ENCODE measurements around the gene RPS6KB1. TPM values are rescaled to one million over a fixed set of nuclear protein-coding genes. Genes with fewer than 3 reads are reported as not detected.

Gene RPS6KB1
- total and polyA plus RNA-seq, 9 of the 15 experiments (the other 6 are each of a cell fraction or from before 2014, with no cell fraction given), result 8.8 to 60.7 (median 35.1) TPM

DNA sequence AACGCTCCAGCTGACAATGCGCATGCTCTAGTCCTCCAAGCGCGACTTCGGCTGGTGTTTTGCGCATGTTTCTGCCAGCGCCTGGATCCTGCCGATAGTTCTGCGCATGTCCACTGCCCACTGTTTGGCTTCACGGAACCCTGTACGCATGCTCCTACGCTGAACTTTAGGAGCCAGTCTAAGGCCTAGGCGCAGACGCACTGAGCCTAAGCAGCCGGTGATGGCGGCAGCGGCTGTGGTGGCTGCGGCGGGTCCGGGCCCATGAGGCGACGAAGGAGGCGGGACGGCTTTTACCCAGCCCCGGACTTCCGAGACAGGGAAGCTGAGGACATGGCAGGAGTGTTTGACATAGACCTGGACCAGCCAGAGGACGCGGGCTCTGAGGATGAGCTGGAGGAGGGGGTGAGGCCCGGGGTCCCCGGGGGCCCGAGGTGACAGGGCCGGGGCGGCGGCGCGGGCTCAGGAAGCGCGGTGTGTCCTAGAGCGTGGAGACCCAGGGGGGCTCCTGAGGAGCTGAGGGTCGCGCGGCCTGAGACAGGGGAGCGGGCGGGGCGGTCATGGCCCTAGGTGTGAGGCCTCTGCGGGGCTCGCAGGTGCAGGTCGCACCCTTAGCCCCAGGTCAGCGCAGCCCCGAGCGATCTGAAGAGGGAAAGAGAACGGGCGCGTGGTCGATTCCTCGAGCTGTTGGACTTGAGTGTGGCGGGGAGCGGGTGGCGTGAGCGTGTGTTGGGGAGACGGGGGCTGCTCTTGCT lies at the start of gene RPS6KB1, which contains the start of gene TUBD1 (continued):
- TF ChIP-seq, protein P1, sequence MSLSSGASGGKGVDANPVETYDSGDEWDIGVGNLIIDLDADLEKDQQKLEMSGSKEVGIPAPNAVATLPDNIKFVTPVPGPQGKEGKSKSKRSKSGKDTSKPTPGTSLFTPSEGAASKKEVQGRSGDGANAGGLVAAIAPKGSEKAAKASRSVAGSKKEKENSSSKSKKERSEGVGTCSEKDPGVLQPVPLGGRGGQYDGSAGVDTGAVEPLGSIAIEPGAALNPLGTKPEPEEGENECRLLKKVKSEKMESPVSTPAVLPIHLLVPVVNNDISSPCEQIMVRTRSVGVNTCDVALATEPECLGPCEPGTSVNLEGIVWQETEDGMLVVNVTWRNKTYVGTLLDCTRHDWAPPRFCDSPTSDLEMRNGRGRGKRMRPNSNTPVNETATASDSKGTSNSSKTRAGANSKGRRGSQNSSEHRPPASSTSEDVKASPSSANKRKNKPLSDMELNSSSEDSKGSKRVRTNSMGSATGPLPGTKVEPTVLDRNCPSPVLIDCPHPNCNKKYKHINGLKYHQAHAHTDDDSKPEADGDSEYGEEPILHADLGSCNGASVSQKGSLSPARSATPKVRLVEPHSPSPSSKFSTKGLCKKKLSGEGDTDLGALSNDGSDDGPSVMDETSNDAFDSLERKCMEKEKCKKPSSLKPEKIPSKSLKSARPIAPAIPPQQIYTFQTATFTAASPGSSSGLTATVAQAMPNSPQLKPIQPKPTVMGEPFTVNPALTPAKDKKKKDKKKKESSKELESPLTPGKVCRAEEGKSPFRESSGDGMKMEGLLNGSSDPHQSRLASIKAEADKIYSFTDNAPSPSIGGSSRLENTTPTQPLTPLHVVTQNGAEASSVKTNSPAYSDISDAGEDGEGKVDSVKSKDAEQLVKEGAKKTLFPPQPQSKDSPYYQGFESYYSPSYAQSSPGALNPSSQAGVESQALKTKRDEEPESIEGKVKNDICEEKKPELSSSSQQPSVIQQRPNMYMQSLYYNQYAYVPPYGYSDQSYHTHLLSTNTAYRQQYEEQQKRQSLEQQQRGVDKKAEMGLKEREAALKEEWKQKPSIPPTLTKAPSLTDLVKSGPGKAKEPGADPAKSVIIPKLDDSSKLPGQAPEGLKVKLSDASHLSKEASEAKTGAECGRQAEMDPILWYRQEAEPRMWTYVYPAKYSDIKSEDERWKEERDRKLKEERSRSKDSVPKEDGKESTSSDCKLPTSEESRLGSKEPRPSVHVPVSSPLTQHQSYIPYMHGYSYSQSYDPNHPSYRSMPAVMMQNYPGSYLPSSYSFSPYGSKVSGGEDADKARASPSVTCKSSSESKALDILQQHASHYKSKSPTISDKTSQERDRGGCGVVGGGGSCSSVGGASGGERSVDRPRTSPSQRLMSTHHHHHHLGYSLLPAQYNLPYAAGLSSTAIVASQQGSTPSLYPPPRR (CRISPR knock-in tag; IDR thresholded peaks at IDR 0.05; ENCODE audit: borderline replicate concordance), result no peak
- TF ChIP-seq TAL1 (IDR thresholded peaks at IDR 0.05) (no peak), PRPF4 (IDR thresholded peaks at IDR 0.05; ENCODE audit: insufficient read depth, low read depth, low read length, poor library complexity, severe bottlenecking) (no peak), RFX5 (IDR thresholded peaks at IDR 0.05; ENCODE audit: low read depth, low read length) (no peak), POLR2A (conservative IDR thresholded peaks at IDR 0.05) (peak; percentile 97), ZFP1 (CRISPR knock-in tag; IDR thresholded peaks at IDR 0.05) (no peak), SIRT6 (IDR thresholded peaks at IDR 0.05; ENCODE audit: low read depth, low read length) (no peak), YY1 (IDR thresholded peaks at IDR 0.05; ENCODE audit: borderline replicate concordance in 1 of 3, control insufficient read depth in 1 of 3, extremely low read depth in 1 of 3, insufficient read depth in 3 of 3, insufficient read length in 1 of 3, insufficient replicate concordance in 2 of 3, low read depth in 1 of 3, low read length in 2 of 3) (peak; percentile 87 to 96 (median 91)), PKNOX1 (IDR thresholded peaks at IDR 0.05) (0 out of 2 replicates have a peak, but pooled peaks have one; percentile 9), ZBED1 (IDR thresholded peaks at IDR 0.05) (no peak), ZNF274 (IDR thresholded peaks at IDR 0.05; ENCODE audit: borderline replicate concordance, low read depth, low read length) (no peak), ZNF23 (CRISPR knock-in tag; IDR thresholded peaks at IDR 0.05) (no peak), SRF (CRISPR knock-in tag; IDR thresholded peaks at IDR 0.05) (no peak), CCNT2 (IDR thresholded peaks at IDR 0.05; ENCODE audit: borderline replicate concordance, extremely low read depth, insufficient read length, low read depth, low read length) (no peak), ILK (tag; IDR thresholded peaks at IDR 0.05; ENCODE audit: borderline replicate concordance, low read depth) (no peak), U2AF2 (optimal IDR thresholded peaks at IDR 0.05; ENCODE audit: low read depth, low read length) (no peak)
- TF ChIP-seq, protein P2, sequence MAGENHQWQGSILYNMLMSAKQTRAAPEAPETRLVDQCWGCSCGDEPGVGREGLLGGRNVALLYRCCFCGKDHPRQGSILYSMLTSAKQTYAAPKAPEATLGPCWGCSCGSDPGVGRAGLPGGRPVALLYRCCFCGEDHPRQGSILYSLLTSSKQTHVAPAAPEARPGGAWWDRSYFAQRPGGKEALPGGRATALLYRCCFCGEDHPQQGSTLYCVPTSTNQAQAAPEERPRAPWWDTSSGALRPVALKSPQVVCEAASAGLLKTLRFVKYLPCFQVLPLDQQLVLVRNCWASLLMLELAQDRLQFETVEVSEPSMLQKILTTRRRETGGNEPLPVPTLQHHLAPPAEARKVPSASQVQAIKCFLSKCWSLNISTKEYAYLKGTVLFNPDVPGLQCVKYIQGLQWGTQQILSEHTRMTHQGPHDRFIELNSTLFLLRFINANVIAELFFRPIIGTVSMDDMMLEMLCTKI (IDR thresholded peaks at IDR 0.05; ENCODE audit: partially characterized antibody), result no peak
- TF ChIP-seq, protein P3, sequence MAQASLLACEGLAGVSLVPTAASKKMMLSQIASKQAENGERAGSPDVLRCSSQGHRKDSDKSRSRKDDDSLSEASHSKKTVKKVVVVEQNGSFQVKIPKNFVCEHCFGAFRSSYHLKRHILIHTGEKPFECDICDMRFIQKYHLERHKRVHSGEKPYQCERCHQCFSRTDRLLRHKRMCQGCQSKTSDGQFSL (CRISPR knock-in tag; IDR thresholded peaks at IDR 0.05), result no peak
- TF ChIP-seq, protein P3 (tag; IDR thresholded peaks at IDR 0.05), result no peak
